Endothelial cell of umbilical vein (primary cell): ENCODE results near the gene TUBB1. TPM values are rescaled to one million over a fixed set of nuclear protein-coding genes. Genes with fewer than 3 reads are reported as not detected.

ENCODE experiments used
- BruUV-seq: library from RNA; stranded (reverse); fragments of 400-500 nt; replicated peaks from 2 replicates; lab custom pipeline; 2021; lab: Mats Ljungman, UMichigan
- CTCF ChIA-PET: fragments of 300-600, 350-600 bp; sonication (Branson Sonifier 250); formaldehyde crosslinking; loops from one replicate; lab custom pipeline; 2021; ENCODE audit warnings: antibody characterized with exemption, inconsistent platforms; lab: Charles Lee
- POLR2A ChIA-PET: fragments of 300-600, 350-600 bp; sonication (Branson Sonifier 250); formaldehyde crosslinking; loops from one replicate; lab custom pipeline; 2021; ENCODE audit warnings: antibody characterized with exemption, inconsistent platforms; lab: Charles Lee
- DNase-seq: peaks from one replicate; pipeline ENCODE4 v3.0.0-alpha.2; 2011; ENCODE audit warnings: low read depth, low spot score
- FAIRE-seq: peaks from 2 replicates; lab custom pipeline; 2011; peaks lifted over from hg19 to GRCh38; lab: Jason Lieb, UNC
- H2AFZ ChIP-seq: 2 replicates; pipeline ENCODE4 v1.6.0; 2012; ENCODE audit warnings: low read depth, low read length, control low read depth, inconsistent platforms
- H3K27ac ChIP-seq: 2 replicates; pipeline ENCODE4 v1.5.1; 2011; ENCODE audit warnings: low read depth, mild to moderate bottlenecking, control low read depth, low read length, moderate library complexity; ENCODE audit not compliant: insufficient read depth
- H3K27me3 ChIP-seq, 2 experiments: 2 replicates each; pipeline versions ENCODE4 v1.6.0 to v1.6.1; 2011; ENCODE audit warnings: low read length in 2 of 2, mixed read lengths in 1 of 2; ENCODE audit not compliant: control insufficient read depth in 2 of 2, insufficient read depth in 2 of 2
- H3K36me3 ChIP-seq, 2 experiments: 2 replicates in 1 of 2; 3 replicates in 1 of 2; pipeline ENCODE4 v1.5.1; 2011; ENCODE audit warnings: low read length in 2 of 2, mild to moderate bottlenecking in 1 of 2, moderate library complexity in 1 of 2; ENCODE audit not compliant: control insufficient read depth in 2 of 2, insufficient read depth in 2 of 2; ENCODE audit errors: extremely low read depth in 1 of 2
- H3K4me1 ChIP-seq: 3 replicates; pipeline ENCODE4 v1.5.1; 2011; ENCODE audit warnings: mild to moderate bottlenecking, low read length; ENCODE audit not compliant: control insufficient read depth, insufficient read depth; ENCODE audit errors: extremely low read depth
- H3K4me2 ChIP-seq: 2 replicates; pipeline ENCODE4 v1.6.1; 2011; ENCODE audit warnings: low read length, control low read depth, mixed read lengths; ENCODE audit not compliant: insufficient read depth
- H3K4me3 ChIP-seq, 3 experiments: fragments of 200-600 bp in 1 of 3; sonication (generic), shearing (Covaris generic) in 1 of 3; replicated peaks in 1 of 3; 2 replicates each; pipeline ENCODE4 v1.5.1; 2011 to 2016; ENCODE audit warnings: control low read depth in 3 of 3, low read length in 3 of 3, mild to moderate bottlenecking in 2 of 3, inconsistent platforms in 1 of 3, low read depth in 1 of 3, moderate library complexity in 1 of 3; ENCODE audit not compliant: insufficient read depth in 1 of 3
- H3K79me2 ChIP-seq: 2 replicates; pipeline ENCODE4 v1.6.0; 2012; ENCODE audit warnings: low read length, inconsistent platforms; ENCODE audit not compliant: control insufficient read depth, insufficient read depth
- H3K9ac ChIP-seq: replicated peaks from 2 replicates; pipeline ENCODE3; 2011; ENCODE audit warnings: low read length, control low read depth; ENCODE audit not compliant: insufficient read depth; ENCODE audit errors: extremely low read depth
- H3K9me1 ChIP-seq: replicated peaks from 3 replicates; pipeline ENCODE4 v1.6.0; 2011; ENCODE audit warnings: mild to moderate bottlenecking, low read length; ENCODE audit not compliant: control insufficient read depth, insufficient read depth; ENCODE audit errors: extremely low read depth
- H3K9me3 ChIP-seq: replicated peaks from 2 replicates; pipeline ENCODE4 v1.5.1; 2012; ENCODE audit warnings: low read length, inconsistent platforms; ENCODE audit not compliant: control insufficient read depth, insufficient read depth
- H4K20me1 ChIP-seq: replicated peaks from 2 replicates; pipeline ENCODE3; 2011; ENCODE audit warnings: mild to moderate bottlenecking, low read length; ENCODE audit not compliant: control insufficient read depth, insufficient read depth; ENCODE audit errors: extremely low read depth
- EZH2 ChIP-seq: IDR thresholded peaks from 2 replicates; pipeline ENCODE4 v1.6.1; 2012; ENCODE audit warnings: borderline replicate concordance, low read depth, mild to moderate bottlenecking, moderate library complexity, low read length, inconsistent platforms; ENCODE audit not compliant: severe bottlenecking
- GATA2 ChIP-seq: IDR thresholded peaks from 2 replicates; pipeline ENCODE4 v1.7.0; 2011; ENCODE audit warnings: low read depth, mild to moderate bottlenecking, moderate library complexity, mixed read lengths, low read length; ENCODE audit not compliant: insufficient read length, insufficient read depth
- JUN ChIP-seq: IDR thresholded peaks from 2 replicates; pipeline ENCODE4 v1.6.1; 2011; ENCODE audit warnings: borderline replicate concordance, low read depth; ENCODE audit not compliant: insufficient read length, insufficient read depth
- MYC ChIP-seq: IDR thresholded peaks from one replicate; pipeline ENCODE4 v1.6.1; 2011; ENCODE audit warnings: mild to moderate bottlenecking, low read depth, low read length
- POLR2A ChIP-seq: IDR thresholded peaks from 2 replicates; pipeline ENCODE4 v1.6.1; 2012; ENCODE audit warnings: low read depth, mild to moderate bottlenecking, control low read depth, low read length
- POLR2AphosphoS5 ChIP-seq: IDR thresholded peaks from 2 replicates; pipeline ENCODE4 v1.6.1; 2012; ENCODE audit warnings: low read depth, mild to moderate bottlenecking, control low read depth, low read length, moderate library complexity; ENCODE audit not compliant: insufficient read depth
- dilution Hi-C: fragments of 300-500 bp; cut with MboI; formaldehyde crosslinking; loops from one replicate; pipeline ENCODE4 v1.15.0; 2019; ENCODE audit warnings: low sequenced_read_pairs; ENCODE audit not compliant: extremely low pct_ligation_motif_present
- intact Hi-C: fragments of 100-400 bp; cut with micrococcal nuclease; formaldehyde crosslinking; loops from one replicate; pipeline ENCODE4 v1.10.0; 2022
- polyA plus RNA-seq, 4 experiments: library from polyadenylated mRNA; depleted of rRNA in 3 of 4; stranded (reverse) in 3 of 4; unstranded in 1 of 4; fragments of >200 nt; gene quantifications; 2 replicates each; pipeline versions ENCODE4 v1.2.1 to v1.2.3, GENCODE V29; 2011 to 2012; ENCODE audit warnings: missing spikeins in 1 of 4
- total RNA-seq: library from RNA; stranded (reverse); gene quantifications from 2 replicates; pipeline ENCODE4 v1.2.3, GENCODE V29; 2021
- TF ChIP-seq, protein P1 (sequence below): IDR thresholded peaks from 2 replicates; pipeline ENCODE4 v1.6.1; 2011; ENCODE audit not compliant: insufficient read depth, insufficient read length
- TF ChIP-seq, protein P2 (sequence below), 2 donors: IDR thresholded peaks; 1 replicate in 1 of 2; 2 replicates in 1 of 2; pipeline ENCODE4 v1.5.1; 2011; ENCODE audit warnings: low read length in 2 of 2, mild to moderate bottlenecking in 2 of 2, moderate library complexity in 2 of 2, control low read depth in 1 of 2, inconsistent platforms in 1 of 2, low read depth in 1 of 2; ENCODE audit not compliant: insufficient read depth in 1 of 2; ENCODE audit errors: extremely low read depth in 1 of 2

Gene TUBB1
- total and polyA plus RNA-seq, 2 donors (not counting 3 experiments of a cell fraction or from before 2014, with no cell fraction given) = 0.04 TPM; not detected in 1

DNA sequence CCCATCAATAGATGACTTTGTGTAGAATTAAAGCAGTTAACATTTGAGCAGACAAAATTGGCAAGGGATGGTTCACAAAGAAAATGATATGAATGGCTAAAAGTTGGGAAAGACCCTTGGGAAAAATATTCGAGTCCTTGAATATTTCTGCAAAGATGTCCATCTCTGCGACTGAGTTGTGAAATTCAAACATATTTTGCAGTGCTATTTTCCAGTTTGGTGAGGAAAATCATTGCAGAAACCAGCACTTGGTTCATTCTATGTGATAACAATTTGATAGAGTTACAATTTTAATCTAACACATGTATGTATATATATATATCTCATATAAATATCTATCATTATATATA lies 29.4 kb downstream of the TUBB1 start:
- Histone ChIP-seq H3K36me3 (no peaks in the 10 kb centered on the region), H3K9ac (no peak overlapping the region), H3K27ac (no peak overlapping the region), H3K9me3 (no peaks in the 10 kb centered on the region), H3K79me2 (no peaks in the 10 kb centered on the region), H3K4me3 (no peak overlapping the region), H4K20me1 (no peaks in the 10 kb centered on the region), H3K9me1 (no peaks in the 10 kb centered on the region), H2AFZ (no peak overlapping the region), H3K4me2 (no peak overlapping the region), H3K4me1 (no peaks in the 10 kb centered on the region), H3K27me3 (peaks cover 15 to 30% of the 10 kb centered on the region in 2 experiments)
- FAIRE-seq (no peak), DNase-seq (no peak)
- dilution Hi-C loops = no loop called here
- BruUV-seq = no TSS peak
- POLR2A ChIA-PET = no interaction called here
- no peak for TF ChIP-seq POLR2AphosphoS5
- no peak for TF ChIP-seq MYC
- TF ChIP-seq, protein P1, sequence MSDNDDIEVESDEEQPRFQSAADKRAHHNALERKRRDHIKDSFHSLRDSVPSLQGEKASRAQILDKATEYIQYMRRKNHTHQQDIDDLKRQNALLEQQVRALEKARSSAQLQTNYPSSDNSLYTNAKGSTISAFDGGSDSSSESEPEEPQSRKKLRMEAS = no peak
- TF ChIP-seq EZH2 = no peak
- TF ChIP-seq JUN = no peak
- no peak for TF ChIP-seq GATA2
- no peak for TF ChIP-seq POLR2A
- TF ChIP-seq, protein P2, sequence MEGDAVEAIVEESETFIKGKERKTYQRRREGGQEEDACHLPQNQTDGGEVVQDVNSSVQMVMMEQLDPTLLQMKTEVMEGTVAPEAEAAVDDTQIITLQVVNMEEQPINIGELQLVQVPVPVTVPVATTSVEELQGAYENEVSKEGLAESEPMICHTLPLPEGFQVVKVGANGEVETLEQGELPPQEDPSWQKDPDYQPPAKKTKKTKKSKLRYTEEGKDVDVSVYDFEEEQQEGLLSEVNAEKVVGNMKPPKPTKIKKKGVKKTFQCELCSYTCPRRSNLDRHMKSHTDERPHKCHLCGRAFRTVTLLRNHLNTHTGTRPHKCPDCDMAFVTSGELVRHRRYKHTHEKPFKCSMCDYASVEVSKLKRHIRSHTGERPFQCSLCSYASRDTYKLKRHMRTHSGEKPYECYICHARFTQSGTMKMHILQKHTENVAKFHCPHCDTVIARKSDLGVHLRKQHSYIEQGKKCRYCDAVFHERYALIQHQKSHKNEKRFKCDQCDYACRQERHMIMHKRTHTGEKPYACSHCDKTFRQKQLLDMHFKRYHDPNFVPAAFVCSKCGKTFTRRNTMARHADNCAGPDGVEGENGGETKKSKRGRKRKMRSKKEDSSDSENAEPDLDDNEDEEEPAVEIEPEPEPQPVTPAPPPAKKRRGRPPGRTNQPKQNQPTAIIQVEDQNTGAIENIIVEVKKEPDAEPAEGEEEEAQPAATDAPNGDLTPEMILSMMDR (IDR thresholded peaks at IDR 0.05; ENCODE audit: extremely low read depth in 1 of 2, insufficient read depth in 1 of 2, low read depth in 1 of 2, low read length in 2 of 2) = no peak
- intact Hi-C loops = no loop called here
- CTCF ChIA-PET = no interaction called here
